ENCODE results near the gene LIN54. TPM values are rescaled to one million over a fixed set of nuclear protein-coding genes. Genes with fewer than 3 reads are reported as not detected.
A peak's percentile ranks its signal among the peaks of the same experiment; 100 is the strongest.
"Not testable (repeated sequence)": the region's sequence is repeated elsewhere in the genome, so short reads cannot be mapped to it uniquely, and the experiment has no call there.

LIN54 gene
- total RNA-seq (2014; rRNA removed; shearing (Covaris generic)) (48.3 and 48.9 TPM in 2 replicates), total RNA-seq (2022) (47.6 and 59.1 TPM in 2 replicates), Bru-seq, nascent RNA (percentile 93 among the genes with signal in this experiment), BruChase-seq, experiment 1, labeled RNA remaining after a 6-hour chase (percentile 84 among the genes with signal in this experiment), BruChase-seq, experiment 2, labeled RNA remaining after a 2-hour chase (percentile 89 among the genes with signal in this experiment)
- long read RNA-seq, full-length matches to known transcripts, result 30 of 64 reads
- long read RNA-seq, partial matches to known transcripts, result 7 of 64 reads
- long read RNA-seq, other reads (novel, unspliced or antisense), result 27 of 64 reads

- Histone ChIP-seq H3K36me3 (ENCODE audit: insufficient read depth, low read length) (peaks cover 14% of the 10 kb centered on the region), H3K79me2 (ENCODE audit: insufficient read depth, low read depth, low read length) (peaks cover 66% of the 10 kb centered on the region), H3K4me3 (ENCODE audit: low read depth, low read length, poor library complexity, severe bottlenecking) (peak within 1 kb of the TSS; percentile 97), H3K9me2 (ENCODE audit: insufficient read depth, low read length) (no peaks in the 10 kb centered on the region), H3K9me3 (ENCODE audit: low read length) (no peaks in the 10 kb centered on the region), H2AFZ (ENCODE audit: low read length) (peak within 1 kb of the TSS; percentile 61; the same call in 1 of the 2 replicates), H3K4me2 (ENCODE audit: low read length) (peak within 1 kb of the TSS; percentile 96), H4K20me1 (ENCODE audit: insufficient read depth, low read length) (peaks cover 7% of the 10 kb centered on the region; the same call in 1 of the 2 replicates), H3K4me1 (ENCODE audit: insufficient read depth, low read length, poor library complexity, severe bottlenecking) (peaks cover 29% of the 10 kb centered on the region), H3K27ac (ENCODE audit: low read depth, low read length, poor library complexity, severe bottlenecking) (peak within 1 kb of the TSS; percentile 92)
- DNase-seq (ENCODE audit: low spot score), result peak; percentile 92
- no peak for TF ChIP-seq CTCF (conservative IDR thresholded peaks at IDR 0.05; ENCODE audit: low read length)
- ChIA-PET POLR2A (interaction anchor here (0.5 to 4.3 kb wide), 30 partner anchors 8 to 357 kb away, joined by 3 to 52 read pairs (median 4); partner anchors contain the start of genes COPS4, COQ2, SEC31A and THAP9), CTCF (ENCODE audit: unreplicated experiment) (interaction anchor here (0.9 to 1.3 kb wide), 3 partner anchors 20 to 27 kb away, joined by 3 to 5 read pairs (median 4); partner anchors contain the start of gene COPS4)
- intact Hi-C loops (cut with micrococcal nuclease; ENCODE audit: unreplicated experiment), result loop anchor here (1.0 to 5.0 kb wide), 4 partner anchors 110 to 638 kb away; partner anchors contain the start of genes HNRNPD, SEC31A and THAP9
- TSS peak; percentile 75 for BruUV-seq (replicated peaks)
Observed at GRCh38 chr4:83010522-83011318, at the start of gene LIN54. TSS of gene LIN54 (minus strand) at chr4:83010823. CDS start at chr4:82984844, 25,979 bp downstream.

- intact Hi-C loops (cut with micrococcal nuclease; ENCODE audit: unreplicated experiment), result loop anchor here (2.0 to 5.0 kb wide), 2 partner anchors 207 to 228 kb away; no protein-coding TSS in a partner anchor
- TF ChIP-seq EZH2phosphoT487 (IDR thresholded peaks at IDR 0.05; ENCODE audit: borderline replicate concordance, low read depth, low read length) (no peak), CTCF (conservative IDR thresholded peaks at IDR 0.05; ENCODE audit: low read length) (peak; percentile 82)
- TSS peak; percentile 34 for BruUV-seq (replicated peaks)
- Histone ChIP-seq H3K9me3 (ENCODE audit: low read length) (no peaks in the 10 kb centered on the region), H3K36me3 (ENCODE audit: insufficient read depth, low read length) (peaks cover 63% of the 10 kb centered on the region), H3K79me2 (ENCODE audit: insufficient read depth, low read depth, low read length) (no peaks in the 10 kb centered on the region), H3K4me2 (ENCODE audit: low read length) (no peak overlapping the region), H3K27ac (ENCODE audit: low read depth, low read length, poor library complexity, severe bottlenecking) (no peak overlapping the region), H3K4me1 (ENCODE audit: insufficient read depth, low read length, poor library complexity, severe bottlenecking) (no peaks in the 10 kb centered on the region), H2AFZ (ENCODE audit: low read length) (no peak overlapping the region), H4K20me1 (ENCODE audit: insufficient read depth, low read length) (no peaks in the 10 kb centered on the region), H3K4me3 (ENCODE audit: low read depth, low read length, poor library complexity, severe bottlenecking) (no peak overlapping the region), H3K9me2 (ENCODE audit: insufficient read depth, low read length) (no peaks in the 10 kb centered on the region)
- DNase-seq (ENCODE audit: low spot score), result peak; percentile 63
- ChIA-PET POLR2A (interaction anchor here (0.8 to 1.1 kb wide), 2 partner anchors 10 to 87 kb away, joined by 3 read pairs; no protein-coding TSS in a partner anchor), CTCF (ENCODE audit: unreplicated experiment) (no interaction called here)
Observed at GRCh38 chr4:83054928-83055327, 44.3 kb upstream of the LIN54 start.

GRCh38 chr4:83048781-83049180 is 38.2 kb upstream of the LIN54 start:
- DNase-seq (ENCODE audit: low spot score); H3K27ac ChIP-seq (ENCODE audit: low read depth, low read length, poor library complexity, severe bottlenecking); intact Hi-C loops (cut with micrococcal nuclease; ENCODE audit: unreplicated experiment); BruUV-seq (replicated peaks); H4K20me1 ChIP-seq (ENCODE audit: insufficient read depth, low read length); H3K9me2 ChIP-seq (ENCODE audit: insufficient read depth, low read length); H3K9me3 ChIP-seq (ENCODE audit: low read length); H3K79me2 ChIP-seq (ENCODE audit: insufficient read depth, low read depth, low read length); H2AFZ ChIP-seq (ENCODE audit: low read length); H3K4me2 ChIP-seq (ENCODE audit: low read length); H3K4me3 ChIP-seq (ENCODE audit: low read depth, low read length, poor library complexity, severe bottlenecking); H3K4me1 ChIP-seq (ENCODE audit: insufficient read depth, low read length, poor library complexity, severe bottlenecking): not testable (repeated sequence)
- ChIA-PET CTCF (ENCODE audit: unreplicated experiment) (interaction anchor here (0.6 kb wide), 1 partner anchor 440 kb away, joined by 3 read pairs; no protein-coding TSS in a partner anchor), POLR2A (interaction anchor here (0.6 to 1.5 kb wide), 7 partner anchors 10 to 227 kb away, joined by 3 to 9 read pairs (median 4); no protein-coding TSS in a partner anchor)
- H3K36me3 ChIP-seq (ENCODE audit: insufficient read depth, low read length), result peaks cover 53% of the 10 kb centered on the region

Measured in OCI-LY7 (cell line).